ENCODE measurements around the gene HASPIN.

- TF ChIP-seq CTCF (IDR thresholded peaks at IDR 0.05) (no peak), POLR2A (IDR thresholded peaks at IDR 0.05) (no peak)
Measured at GRCh38 chr17:3750296-3750695, 26.6 kb downstream of the HASPIN start.
